Measurements from ENCODE around the gene NUDT4.

The NUDT4 gene

DNA sequence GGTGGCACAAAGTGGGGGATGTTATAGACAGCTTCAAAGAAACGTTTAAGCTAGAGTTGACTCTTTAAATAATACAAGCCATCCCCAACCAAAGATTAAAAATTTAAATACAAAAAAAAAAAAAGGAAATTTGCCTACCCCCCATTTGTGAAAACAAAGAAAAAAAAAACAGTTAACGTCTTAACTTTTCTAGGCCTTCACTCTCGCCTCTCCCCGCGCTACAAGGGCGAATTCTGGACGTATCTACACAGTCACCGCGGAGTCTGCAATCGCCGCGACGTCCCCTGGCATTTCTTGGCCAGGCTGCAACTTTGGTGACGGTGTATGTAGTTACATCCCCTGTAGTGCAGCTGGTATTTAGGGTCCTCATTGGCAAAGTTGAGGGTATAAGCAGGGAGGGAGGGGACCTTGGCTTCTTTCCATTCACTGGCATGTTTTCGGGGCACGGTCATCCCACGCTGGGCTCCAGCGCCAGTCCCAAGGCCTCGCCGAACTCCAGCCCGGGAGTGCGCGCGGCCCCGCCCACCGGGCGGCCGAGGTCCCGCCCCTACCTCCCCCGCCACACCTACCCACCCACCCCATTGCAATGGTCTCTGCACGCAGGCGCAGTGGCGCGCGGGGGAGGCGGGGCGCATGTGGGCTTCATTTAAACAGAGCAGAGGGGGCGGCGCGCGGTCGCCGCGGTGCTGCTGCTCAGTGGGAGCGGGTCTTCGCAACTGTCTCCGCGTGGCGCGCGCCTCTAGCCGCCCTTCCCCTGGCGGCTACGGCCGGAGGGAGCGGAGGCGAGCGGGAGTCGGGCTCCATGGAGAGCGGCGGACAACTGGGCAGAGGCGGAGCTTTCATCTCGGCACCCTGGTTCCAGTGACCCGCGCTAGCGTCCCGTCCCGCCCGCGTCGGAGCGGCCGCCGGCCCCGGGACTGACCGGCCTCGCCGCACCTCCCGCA, at the start of gene NUDT4:
TSS of gene NUDT4 (plus strand) at position 674 of the 944 bp plus-strand sequence. CDS start 398 bp downstream, outside the sequence.
- DNase-seq, result peak; percentile 25

DNA sequence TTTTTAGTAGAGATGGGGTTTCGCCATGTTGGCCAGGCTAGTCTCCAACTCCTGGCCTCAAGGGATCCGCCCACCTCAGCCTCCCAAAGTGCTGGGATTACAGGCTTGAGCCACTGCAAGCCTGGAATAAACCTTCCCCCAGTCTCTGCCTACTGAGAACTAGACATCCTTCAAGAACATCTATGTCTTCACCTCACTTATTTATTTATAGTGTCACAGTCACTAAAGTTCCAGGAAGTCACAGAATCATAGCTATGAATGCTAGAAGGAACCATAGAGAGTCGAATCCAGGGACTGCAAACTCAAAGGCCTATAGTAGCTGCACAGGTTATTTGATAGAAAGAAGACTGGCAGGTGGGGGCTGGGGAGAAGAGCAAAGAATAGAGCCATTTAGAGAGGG, 44.7 kb upstream of the NUDT4 start:
- no peak for DNase-seq

- no peak for DNase-seq
These were observed 43.9 kb upstream of the NUDT4 start for GRCh38 chr12:93333828-93334227.

GRCh38 chr12:93335603-93336162, 42.0 kb upstream of the NUDT4 start:
- DNase-seq, result no peak

GRCh38 chr12:93336291-93336741, 41.4 kb upstream of the NUDT4 start:
- no peak for DNase-seq

DNA sequence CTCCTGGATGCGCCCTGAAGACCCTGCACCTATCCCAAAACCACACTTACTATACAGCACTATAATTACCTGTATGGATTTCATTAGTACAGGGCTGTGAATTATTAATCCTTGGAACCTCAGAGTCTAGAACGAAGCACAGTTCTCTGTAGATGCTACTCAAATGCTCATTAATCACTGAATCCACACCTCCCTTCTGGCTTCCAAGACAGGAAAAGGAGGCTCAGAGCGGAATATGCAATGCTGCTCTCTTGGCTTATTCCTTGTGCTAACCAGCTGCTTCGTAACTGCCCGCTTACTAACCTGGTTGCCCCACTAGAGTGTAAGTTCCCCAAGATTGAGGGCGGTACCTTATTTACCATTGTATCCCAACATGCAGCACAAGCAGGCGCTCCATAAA, 39.1 kb upstream of the NUDT4 start:
- no peak for DNase-seq

DNA sequence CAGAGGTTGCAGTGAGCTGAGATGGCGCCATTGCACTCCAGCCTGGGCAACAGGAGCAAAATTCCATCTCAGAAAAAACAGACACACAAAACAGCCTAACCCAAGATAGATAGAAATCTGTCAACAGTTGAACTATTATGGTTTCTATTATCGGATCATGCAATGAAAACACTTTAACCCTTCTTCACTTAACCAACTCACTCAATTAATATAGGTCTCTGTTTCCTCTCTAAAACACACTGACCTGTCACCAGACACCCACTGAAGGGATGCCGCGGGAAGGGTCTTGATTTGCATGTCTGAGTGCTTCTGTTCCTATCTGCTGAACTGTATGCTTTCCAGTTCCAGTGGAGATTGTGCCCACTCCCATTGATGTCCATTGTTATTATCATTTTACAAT, 38.0 kb upstream of the NUDT4 start:
- no peak for DNase-seq

GRCh38 chr12:93341409-93342049, 36.2 kb upstream of the NUDT4 start:
- DNase-seq, result no peak

DNA sequence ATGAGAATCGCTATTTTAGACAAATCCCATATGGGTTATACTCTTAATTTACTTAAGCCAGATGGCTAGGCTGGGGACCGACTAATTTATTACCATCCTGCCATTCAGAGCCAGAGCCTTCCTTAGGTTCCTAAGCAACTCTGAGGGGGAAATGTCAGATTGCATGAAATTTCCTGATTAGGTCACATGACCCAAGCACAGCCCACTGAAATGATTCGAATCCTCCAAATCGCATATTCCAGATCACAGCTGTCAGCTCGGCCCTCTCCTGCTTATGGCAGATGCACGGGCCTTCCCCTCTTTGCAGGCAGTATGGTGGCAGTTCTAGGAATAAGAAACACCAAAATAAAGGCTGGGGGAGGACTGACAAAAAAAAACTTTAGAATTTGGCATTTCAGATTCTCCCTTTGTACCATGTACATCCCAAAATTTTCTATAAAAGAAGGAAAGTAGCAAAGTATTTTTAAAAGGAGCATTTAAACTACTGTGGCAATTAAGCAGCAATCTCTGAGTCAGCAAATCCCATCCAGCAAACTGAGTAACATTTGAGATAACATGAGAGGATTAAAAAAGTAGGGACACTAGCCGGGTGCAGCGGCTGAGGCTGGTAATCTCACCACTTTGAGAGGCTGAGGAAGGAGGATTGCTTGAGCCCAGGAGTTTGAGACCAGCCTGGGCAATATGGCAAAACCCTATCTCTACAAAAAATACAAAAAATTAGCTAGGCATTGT, 30.5 kb upstream of the NUDT4 start:
- peak; percentile 93 for DNase-seq

GRCh38 chr12:93348575-93349435, 28.9 kb upstream of the NUDT4 start:
- DNase-seq, result no peak

DNA sequence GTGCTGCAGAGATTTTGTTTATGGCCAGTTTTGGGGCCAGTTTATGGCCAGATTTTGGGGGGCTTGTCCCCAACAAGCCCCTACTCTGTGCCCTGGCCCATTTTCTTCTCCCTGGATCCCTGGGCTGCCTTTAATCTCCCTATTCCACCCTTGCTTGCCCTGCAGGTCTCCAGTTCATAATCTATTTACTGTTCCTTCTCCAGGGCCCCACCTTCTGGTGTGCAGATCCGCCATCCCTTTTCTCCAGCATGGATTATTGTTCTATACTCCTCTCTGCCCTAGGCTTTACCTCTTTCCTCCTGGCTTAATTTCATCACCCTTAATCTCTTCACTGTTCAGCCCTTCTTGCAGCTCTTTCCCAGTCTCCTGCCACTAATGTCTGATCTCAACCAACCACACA, 26.0 kb upstream of the NUDT4 start:
- no peak for DNase-seq

DNA sequence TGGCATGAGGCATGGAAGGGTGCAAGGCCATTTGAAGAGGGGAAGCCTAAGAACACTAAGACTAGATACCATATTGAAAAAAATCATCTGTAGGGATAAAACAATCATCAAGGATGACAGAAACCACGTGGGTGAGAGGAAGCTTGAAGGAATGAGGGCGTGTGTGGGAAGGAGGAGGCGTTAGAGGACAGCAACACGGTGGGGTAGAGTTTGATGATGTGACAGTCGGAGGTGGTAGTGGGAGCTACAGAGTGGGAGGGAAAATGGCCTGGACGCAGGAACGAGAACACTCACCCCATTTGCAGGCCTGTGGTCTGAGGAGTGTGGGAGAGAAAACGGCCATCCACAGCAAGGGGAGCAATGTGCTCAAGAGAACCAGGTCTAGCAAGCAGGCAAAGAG, 25.4 kb upstream of the NUDT4 start:
- no peak for DNase-seq

GRCh38 chr12:93356214-93356613, 21.5 kb upstream of the NUDT4 start:
- DNase-seq, result no peak

DNA sequence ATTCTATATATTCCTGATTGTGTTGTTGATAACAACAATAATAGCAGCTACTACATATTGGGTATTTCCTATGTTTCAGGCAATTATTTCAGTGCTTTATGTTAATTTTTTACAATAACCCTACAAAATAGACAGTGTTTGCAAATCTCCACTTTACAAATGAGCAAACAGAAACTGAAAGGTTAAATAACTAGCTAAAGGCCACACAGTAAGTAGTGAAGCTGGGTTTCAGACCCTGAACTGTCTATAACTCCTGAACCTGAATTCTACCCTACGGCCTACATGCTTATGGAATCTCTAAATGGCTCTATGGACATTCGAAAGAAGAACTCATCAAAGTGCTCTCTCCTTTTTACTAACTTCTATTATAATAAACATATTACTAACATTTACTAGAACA, 19.7 kb upstream of the NUDT4 start:
- DNase-seq, result no peak

GRCh38 chr12:93358821-93359220, 18.9 kb upstream of the NUDT4 start:
- DNase-seq, result no peak

- no peak for DNase-seq
These were observed 17.0 kb upstream of the NUDT4 start for GRCh38 chr12:93360688-93361087.

- no peak for DNase-seq
These were observed 16.4 kb upstream of the NUDT4 start for GRCh38 chr12:93361151-93361919.

DNA sequence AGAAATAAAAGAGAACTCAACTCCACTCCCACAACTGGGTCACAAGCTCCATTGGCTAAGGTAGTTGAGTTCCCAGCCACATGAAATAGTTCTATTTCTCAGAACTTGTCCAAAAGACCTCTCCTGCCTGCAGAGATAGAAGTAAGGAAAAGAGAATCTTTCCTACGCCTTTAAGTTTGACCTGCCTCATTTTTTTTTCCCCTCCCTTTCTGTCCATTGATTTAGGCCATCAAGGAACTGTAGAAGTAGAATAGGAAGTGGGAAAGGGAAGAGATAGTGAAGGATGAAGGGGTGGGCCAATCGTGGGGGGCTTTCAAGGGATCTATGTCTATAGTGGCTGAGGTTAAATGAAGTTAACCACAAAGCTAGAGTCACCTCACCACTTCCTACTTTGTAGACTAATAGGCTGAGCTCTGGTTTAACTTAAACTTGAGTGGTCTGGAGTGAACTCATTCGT, 13.9 kb upstream of the NUDT4 start:
- no peak for DNase-seq

GRCh38 chr12:93365616-93366405, 11.9 kb upstream of the NUDT4 start:
- no peak for DNase-seq

- DNase-seq, result no peak
These were observed 11.3 kb upstream of the NUDT4 start for GRCh38 chr12:93366422-93366821.

Data from NCI-H524 treated with DMSO at 0.1 percent for 48 hours (cell line).